IMR-90 (cell line): ENCODE data around the gene GNG12. TPM values are rescaled to one million over a fixed set of nuclear protein-coding genes. Genes with fewer than 3 reads are reported as not detected.

Experiments
- ATAC-seq: fragments of 200-7000 bp; cut with Tn5 transposase; 2 replicates; pipeline ENCODE4 v1.9.1; 2020; ENCODE audit warnings: low read depth, mild to moderate bottlenecking, moderate library complexity
- BruUV-seq: library from RNA; stranded (reverse); fragments of 400-500 nt; replicated peaks from 2 replicates; lab custom pipeline; 2021; lab: Mats Ljungman, UMichigan
- CTCF ChIA-PET: fragments of 300-600 bp; formaldehyde crosslinking; extraction: SDS; loops from one replicate; lab custom pipeline; 2021; ENCODE audit warnings: antibody characterized with exemption; lab: Yijun Ruan, JAX
- POLR2A ChIA-PET: fragments of 300-600 bp; sonication (Branson Sonifier 250); formaldehyde crosslinking; loops from one replicate; lab custom pipeline; 2022; ENCODE audit warnings: antibody characterized with exemption; ENCODE audit not compliant: unreplicated experiment; lab: Charles Lee
- DNase-seq: peaks from one replicate; pipeline ENCODE4 v3.0.0; 2013
- H2AFZ ChIP-seq: replicated peaks from 2 replicates; pipeline ENCODE3; 2013; ENCODE audit warnings: low read length, mild to moderate bottlenecking; ENCODE audit not compliant: poor library complexity
- H2AK5ac ChIP-seq: 2 replicates; pipeline ENCODE4 v1.6.1; 2013; ENCODE audit warnings: low read depth, low read length, inconsistent platforms
- H2AK9ac ChIP-seq: replicated peaks from 2 replicates; pipeline ENCODE3; 2013; ENCODE audit warnings: mild to moderate bottlenecking, low read depth, low read length, moderate library complexity; ENCODE audit not compliant: poor library complexity
- H2BK120ac ChIP-seq: 2 replicates; pipeline ENCODE4 v1.6.1; 2013; ENCODE audit warnings: low read depth, low read length, inconsistent platforms
- H2BK15ac ChIP-seq: 3 replicates; pipeline ENCODE4 v1.6.1; 2013; ENCODE audit warnings: low read depth, low read length, inconsistent platforms
- H2BK20ac ChIP-seq: 2 replicates; pipeline ENCODE4 v1.6.1; 2013; ENCODE audit warnings: low read depth, mild to moderate bottlenecking, inconsistent platforms, low read length, moderate library complexity
- H2BK5ac ChIP-seq: 2 replicates; pipeline ENCODE4 v1.6.1; 2013; ENCODE audit warnings: mild to moderate bottlenecking, low read depth, low read length, inconsistent platforms; ENCODE audit not compliant: poor library complexity, severe bottlenecking
- H3K14ac ChIP-seq: replicated peaks from 2 replicates; pipeline ENCODE4 v1.6.1; 2013; ENCODE audit warnings: low read depth, low read length, inconsistent platforms
- H3K18ac ChIP-seq: 2 replicates; pipeline ENCODE4 v1.6.1; 2013; ENCODE audit warnings: low read depth, low read length, control low read depth
- H3K23ac ChIP-seq: 2 replicates; pipeline ENCODE4 v1.6.1; 2013; ENCODE audit warnings: low read depth, low read length, inconsistent platforms
- H3K27ac ChIP-seq: 2 replicates; pipeline ENCODE4 v1.5.1; 2013; ENCODE audit warnings: mild to moderate bottlenecking, control low read depth, low read length; ENCODE audit not compliant: insufficient read depth
- H3K27me3 ChIP-seq: 2 replicates; pipeline ENCODE4 v1.6.1; 2013; ENCODE audit warnings: low read length; ENCODE audit not compliant: control insufficient read depth, insufficient read depth
- H3K36me3 ChIP-seq: 2 replicates; pipeline ENCODE4 v1.6.1; 2013; ENCODE audit warnings: low read length, mixed read lengths; ENCODE audit not compliant: control insufficient read depth, insufficient read depth
- H3K4ac ChIP-seq: 2 replicates; pipeline ENCODE4 v1.6.1; 2013; ENCODE audit warnings: low read depth, low read length, inconsistent platforms
- H3K4me1 ChIP-seq: 2 replicates; pipeline ENCODE4 v1.6.1; 2013; ENCODE audit warnings: low read length, mixed read lengths; ENCODE audit not compliant: control insufficient read depth, insufficient read depth
- H3K4me2 ChIP-seq: 2 replicates; pipeline ENCODE4 v1.6.1; 2013; ENCODE audit warnings: low read depth, mild to moderate bottlenecking, control low read depth, low read length, moderate library complexity
- H3K4me3 ChIP-seq: 2 replicates; pipeline ENCODE4 v1.5.1; 2013; ENCODE audit warnings: low read depth, mild to moderate bottlenecking, control low read depth, low read length, moderate library complexity; ENCODE audit not compliant: insufficient read depth
- H3K56ac ChIP-seq: 2 replicates; pipeline ENCODE4 v1.6.1; 2013; ENCODE audit warnings: low read length, inconsistent platforms; ENCODE audit not compliant: insufficient read depth; ENCODE audit errors: extremely low read depth
- H3K79me1 ChIP-seq, 2 experiments: 2 replicates each; pipeline ENCODE4 v1.6.1; 2013; ENCODE audit warnings: low read length in 2 of 2, inconsistent platforms in 1 of 2, low read depth in 1 of 2
- H3K9ac ChIP-seq: 2 replicates; pipeline ENCODE4 v1.6.1; 2013; ENCODE audit warnings: low read depth, low read length, control low read depth
- H3K9me1 ChIP-seq: 2 replicates; pipeline ENCODE4 v1.6.1; 2013; ENCODE audit warnings: low read length, inconsistent platforms; ENCODE audit not compliant: insufficient read depth
- H3K9me3 ChIP-seq: 2 replicates; pipeline ENCODE4 v1.6.1; 2013; ENCODE audit warnings: low read length; ENCODE audit not compliant: control insufficient read depth, insufficient read depth
- H4K20me1 ChIP-seq: 2 replicates; pipeline ENCODE4 v1.6.1; 2013; ENCODE audit warnings: low read length, inconsistent platforms; ENCODE audit not compliant: insufficient read depth
- H4K5ac ChIP-seq: 2 replicates; pipeline ENCODE4 v1.6.1; 2013; ENCODE audit warnings: mild to moderate bottlenecking, low read depth, low read length, control low read depth
- H4K8ac ChIP-seq, 2 experiments: 2 replicates each; pipeline ENCODE4 v1.6.1; 2013; ENCODE audit warnings: low read depth in 2 of 2, low read length in 2 of 2, control low read depth in 1 of 2, inconsistent platforms in 1 of 2
- H4K91ac ChIP-seq: 2 replicates; pipeline ENCODE4 v1.6.1; 2013; ENCODE audit warnings: low read depth, low read length, inconsistent platforms; ENCODE audit not compliant: insufficient read depth
- BHLHE40 ChIP-seq: fragments of 150-350 bp; IDR thresholded peaks from 2 replicates; pipeline ENCODE4 v1.6.1; 2016; ENCODE audit warnings: mild to moderate bottlenecking, low read depth, low read length
- CEBPB ChIP-seq: IDR thresholded peaks from 2 replicates; pipeline ENCODE4 v1.6.1; 2012; ENCODE audit warnings: low read depth, low read length, improper control_type of control experiment
- CHD1 ChIP-seq: IDR thresholded peaks from 2 replicates; pipeline ENCODE4 v1.6.1; 2012; ENCODE audit warnings: low read depth, low read length, improper control_type of control experiment
- FOS ChIP-seq: fragments of 150-350 bp; IDR thresholded peaks from 2 replicates; pipeline ENCODE4 v1.6.1; 2016; ENCODE audit warnings: low read depth, low read length
- MAFK ChIP-seq: IDR thresholded peaks from 2 replicates; pipeline ENCODE4 v1.6.1; 2012; ENCODE audit warnings: low read depth, low read length, improper control_type of control experiment
- MAZ ChIP-seq: IDR thresholded peaks from 2 replicates; pipeline ENCODE4 v1.6.1; 2012; ENCODE audit warnings: low read depth, mild to moderate bottlenecking, low read length, improper control_type of control experiment, moderate library complexity, borderline replicate concordance
- NFE2L2 ChIP-seq: fragments of 150-350 bp; IDR thresholded peaks from 2 replicates; pipeline ENCODE4 v1.6.1; 2016; ENCODE audit warnings: low read depth, mild to moderate bottlenecking, low read length
- POLR2A ChIP-seq: IDR thresholded peaks from 2 replicates; pipeline ENCODE4 v1.6.1; 2012; ENCODE audit warnings: mild to moderate bottlenecking, low read depth, low read length
- SMC3 ChIP-seq: fragments of 150-350 bp; IDR thresholded peaks from 2 replicates; pipeline ENCODE4 v1.6.1; 2016; ENCODE audit warnings: low read depth, mild to moderate bottlenecking, antibody characterized with exemption, low read length, moderate library complexity
- WGBS, 2 experiments: methylation state at CpG; one replicate each; pipeline versions ENCODE4 v1.1.5 to v1.1.7; 2013; ENCODE audit warnings: missing lambda C conversion rate in 2 of 2; ENCODE audit not compliant: insufficient read length in 1 of 2; ENCODE audit errors: extremely low coverage in 2 of 2; 5-methylcytosine and 5-hydroxymethylcytosine counted together
- dilution Hi-C: fragments of 300-500 bp; cut with HindIII; formaldehyde crosslinking; loops from one replicate; pipeline ENCODE4 v1.14.3; 2018; ENCODE audit warnings: low sequenced_read_pairs; ENCODE audit not compliant: unreplicated experiment
- in situ Hi-C: fragments of 300-500 bp; cut with MboI; formaldehyde crosslinking; loops from 3 replicates; pipeline ENCODE4 v1.14.3; 2019; ENCODE audit warnings: low sequenced_read_pairs, inconsistent platforms, mixed read lengths
- intact Hi-C: fragments of 100-400 bp; cut with micrococcal nuclease; formaldehyde crosslinking; loops from 2 replicates; pipeline ENCODE4 v1.10.0; 2022
- polyA plus RNA-seq, 3 experiments: library from polyadenylated mRNA; depleted of rRNA; stranded (reverse); fragments of >200 nt; gene quantifications; 2 replicates each; pipeline ENCODE4 v1.2.3, GENCODE V29; 2012; ENCODE audit warnings: low replicate concordance in 1 of 3
- total RNA-seq: library from RNA; depleted of rRNA; stranded (reverse); fragments of >200 nt; gene quantifications from 2 replicates; pipeline ENCODE4 v1.2.3, GENCODE V29; 2012
- TF ChIP-seq, protein P1 (sequence below): fragments of 150-350 bp; IDR thresholded peaks from 2 replicates; pipeline ENCODE4 v1.6.1; 2016; ENCODE audit warnings: low read depth, mild to moderate bottlenecking, low read length, moderate library complexity, borderline replicate concordance
- TF ChIP-seq, protein P2 (sequence below): fragments of 150-350 bp; IDR thresholded peaks from 2 replicates; pipeline ENCODE4 v1.6.1; 2017; ENCODE audit warnings: mild to moderate bottlenecking, antibody characterized with exemption, low read length, low read depth

Gene GNG12
- total and polyA plus RNA-seq, 2 of the 4 experiments (the other 2 are of a cell fraction) = 92.3 to 132 TPM

DNA sequence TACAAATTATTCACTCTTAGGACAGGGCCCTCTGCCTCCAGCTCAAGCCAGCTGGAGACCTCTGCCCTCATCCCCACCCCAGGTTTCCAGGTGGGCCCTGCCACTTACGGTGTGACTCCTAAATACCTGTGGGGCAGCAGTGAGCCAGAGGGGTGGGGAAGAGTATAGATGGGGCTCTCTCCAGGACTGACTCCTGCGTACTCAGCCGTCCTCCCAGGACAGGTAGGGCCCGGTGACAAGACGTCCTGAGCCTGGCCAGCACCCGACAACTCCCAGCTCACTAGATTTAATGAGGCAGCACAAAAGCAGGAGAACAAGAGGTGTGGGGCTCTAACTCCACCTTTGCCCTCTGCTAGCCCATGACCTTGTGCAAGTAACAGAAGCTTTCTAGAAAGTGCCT is 16.8 kb downstream of the GNG12 start:
- POLR2A ChIA-PET = no interaction called here
- no peak overlapping the region for H2AFZ ChIP-seq

More for the DNA sequence above, 16.8 kb downstream of the GNG12 start:
- Histone ChIP-seq H3K9ac (no peak overlapping the region), H3K4me1 (peaks cover 18% of the 10 kb centered on the region), H4K5ac (no peak overlapping the region), H3K14ac (no peak overlapping the region), H3K27me3 (no peaks in the 10 kb centered on the region), H3K79me1 (peaks cover 35 to 95% of the 10 kb centered on the region in 2 experiments), H3K27ac (no peak overlapping the region), H3K9me3 (no peaks in the 10 kb centered on the region), H3K23ac (no peak overlapping the region), H2BK5ac (no peak overlapping the region), H2BK15ac (no peak overlapping the region), H2BK120ac (no peak overlapping the region), H3K4ac (no peak overlapping the region), H3K56ac (no peak overlapping the region), H2AK9ac (no peak overlapping the region), H4K91ac (no peak overlapping the region), H3K18ac (no peak overlapping the region), H3K4me3 (no peak overlapping the region), H4K8ac (no peak overlapping the region), H4K20me1 (peaks cover 84% of the 10 kb centered on the region), H2AK5ac (no peak overlapping the region), H2BK20ac (no peak overlapping the region), H3K9me1 (peaks cover 16% of the 10 kb centered on the region), H3K4me2 (no peak overlapping the region), H3K36me3 (peaks cover 7% of the 10 kb centered on the region)
- in situ Hi-C loops (no loop called here), dilution Hi-C loops (no loop called here), intact Hi-C loops (no loop called here)
- DNase-seq (no peak), ATAC-seq (no peak)
- no TSS peak for BruUV-seq
- no peak for TF ChIP-seq MAFK
- TF ChIP-seq, protein P1, sequence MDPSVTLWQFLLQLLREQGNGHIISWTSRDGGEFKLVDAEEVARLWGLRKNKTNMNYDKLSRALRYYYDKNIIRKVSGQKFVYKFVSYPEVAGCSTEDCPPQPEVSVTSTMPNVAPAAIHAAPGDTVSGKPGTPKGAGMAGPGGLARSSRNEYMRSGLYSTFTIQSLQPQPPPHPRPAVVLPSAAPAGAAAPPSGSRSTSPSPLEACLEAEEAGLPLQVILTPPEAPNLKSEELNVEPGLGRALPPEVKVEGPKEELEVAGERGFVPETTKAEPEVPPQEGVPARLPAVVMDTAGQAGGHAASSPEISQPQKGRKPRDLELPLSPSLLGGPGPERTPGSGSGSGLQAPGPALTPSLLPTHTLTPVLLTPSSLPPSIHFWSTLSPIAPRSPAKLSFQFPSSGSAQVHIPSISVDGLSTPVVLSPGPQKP = no peak
- no peak for TF ChIP-seq NFE2L2
- no peak for TF ChIP-seq SMC3
- TF ChIP-seq, protein P2, sequence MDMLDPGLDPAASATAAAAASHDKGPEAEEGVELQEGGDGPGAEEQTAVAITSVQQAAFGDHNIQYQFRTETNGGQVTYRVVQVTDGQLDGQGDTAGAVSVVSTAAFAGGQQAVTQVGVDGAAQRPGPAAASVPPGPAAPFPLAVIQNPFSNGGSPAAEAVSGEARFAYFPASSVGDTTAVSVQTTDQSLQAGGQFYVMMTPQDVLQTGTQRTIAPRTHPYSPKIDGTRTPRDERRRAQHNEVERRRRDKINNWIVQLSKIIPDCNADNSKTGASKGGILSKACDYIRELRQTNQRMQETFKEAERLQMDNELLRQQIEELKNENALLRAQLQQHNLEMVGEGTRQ = no peak
- no peak for TF ChIP-seq CHD1
- no peak for TF ChIP-seq MAZ
- TF ChIP-seq BHLHE40 = no peak
- no peak for TF ChIP-seq CEBPB
- no peak for TF ChIP-seq POLR2A
- no peak for TF ChIP-seq FOS
- 100% methylated on average over 5 of the region's 6 CpGs; no CpG with 5 or more reads in 1 of the 2 experiments for WGBS, 2 experiments
- CTCF ChIA-PET = no interaction called here
